GM12878 (cell line): ENCODE data around the gene FSHB. TPM values are rescaled to one million over a fixed set of nuclear protein-coding genes. Genes with fewer than 3 reads are reported as not detected.

Source experiments
- ATAC-seq: fragments of 200-7000 bp; cut with Tn5 transposase; 3 replicates; pipeline ENCODE4 v1.9.1; 2020; ENCODE audit warnings: mild to moderate bottlenecking, moderate library complexity
- BruUV-seq: library from RNA; stranded (reverse); fragments of 400-500 nt; replicated peaks from 2 replicates; lab custom pipeline; 2021; lab: Mats Ljungman, UMichigan
- CTCF ChIA-PET: fragments of 300-600 bp; sonication (Branson Sonifier 250); formaldehyde crosslinking; extraction: SDS; loops from one replicate; lab custom pipeline; 2021; ENCODE audit warnings: inconsistent platforms; lab: Yijun Ruan, JAX
- POLR2A ChIA-PET: fragments of 350-600 bp; formaldehyde crosslinking; extraction: SDS; loops from one replicate; lab custom pipeline; 2021; ENCODE audit warnings: inconsistent platforms; lab: Charles Lee
- RAD21 ChIA-PET: fragments of 300-600 bp; sonication (Branson Sonifier 250); formaldehyde crosslinking; loops from one replicate; lab custom pipeline; 2023; ENCODE audit warnings: antibody characterized with exemption; ENCODE audit not compliant: unreplicated experiment; lab: Charles Lee
- SMC1A ChIA-PET: fragments of 300-600 bp; sonication (Branson Sonifier 250); formaldehyde crosslinking; loops from one replicate; lab custom pipeline; 2023; ENCODE audit not compliant: unreplicated experiment, uncharacterized antibody; lab: Charles Lee
- DNase-seq: peaks from one replicate; pipeline ENCODE4 v3.0.0-alpha.2; 2011; ENCODE audit warnings: low read depth, low spot score
- FAIRE-seq: peaks from 3 replicates; lab custom pipeline; 2011; peaks lifted over from hg19 to GRCh38; lab: Jason Lieb, UNC
- H2AFZ ChIP-seq: 2 replicates; pipeline ENCODE4 v1.6.0; 2011; ENCODE audit warnings: low read depth, low read length, control low read depth; ENCODE audit not compliant: control insufficient read depth
- H3K27ac ChIP-seq: 2 replicates; pipeline ENCODE4 v1.5.1; 2011; ENCODE audit warnings: control low read depth; ENCODE audit not compliant: control insufficient read depth, insufficient read depth
- H3K27me3 ChIP-seq, 2 experiments: replicated peaks in 1 of 2; 2 replicates each; pipeline versions ENCODE4 v1.6.0 to v1.6.1; 2011; ENCODE audit warnings: low read length in 1 of 2; ENCODE audit not compliant: control insufficient read depth in 2 of 2, insufficient read depth in 2 of 2
- H3K36me3 ChIP-seq, 2 experiments: 2 replicates each; pipeline ENCODE4 v1.5.1; 2011; ENCODE audit warnings: low read length in 1 of 2; ENCODE audit not compliant: control insufficient read depth in 2 of 2, insufficient read depth in 2 of 2
- H3K4me1 ChIP-seq: 2 replicates; pipeline ENCODE4 v1.6.1; 2011; ENCODE audit warnings: mild to moderate bottlenecking, low read length, moderate library complexity, mixed read lengths; ENCODE audit not compliant: control insufficient read depth, insufficient read depth
- H3K4me2 ChIP-seq: 2 replicates; pipeline ENCODE4 v1.6.0; 2011; ENCODE audit warnings: control low read depth; ENCODE audit not compliant: control insufficient read depth, insufficient read depth
- H3K4me3 ChIP-seq: fragments of 200-600 bp; sonication (generic); 2 replicates; pipeline ENCODE4 v1.5.1; 2016
- H3K79me2 ChIP-seq: 2 replicates; pipeline ENCODE4 v1.6.0; 2011; ENCODE audit warnings: low read length; ENCODE audit not compliant: control insufficient read depth, insufficient read depth
- H3K9ac ChIP-seq: 2 replicates; pipeline ENCODE4 v1.8.0; 2011; ENCODE audit warnings: low read length, control low read depth, mixed read lengths; ENCODE audit not compliant: control insufficient read depth, insufficient read depth
- H3K9me3 ChIP-seq: replicated peaks from 3 replicates; pipeline ENCODE4 v1.5.1; 2011; ENCODE audit warnings: mild to moderate bottlenecking, low read length; ENCODE audit not compliant: control insufficient read depth, insufficient read depth
- H4K20me1 ChIP-seq: 2 replicates; pipeline ENCODE4 v1.6.0; 2011; ENCODE audit not compliant: control insufficient read depth, insufficient read depth
- BRCA1 ChIP-seq: IDR thresholded peaks from 2 replicates; pipeline ENCODE4 v1.6.1; 2011; ENCODE audit warnings: low read depth, low read length, improper control_type of control experiment
- CREB1 ChIP-seq: IDR thresholded peaks from 2 replicates; pipeline ENCODE4 v1.6.1; 2012; ENCODE audit warnings: low read depth, mild to moderate bottlenecking, inconsistent platforms
- EGR1 ChIP-seq, 2 experiments: IDR thresholded peaks; 1 replicate in 1 of 2; 2 replicates in 1 of 2; pipeline ENCODE4 v1.6.1; 2011 to 2012; ENCODE audit warnings: low read depth in 2 of 2, low read length in 2 of 2, borderline replicate concordance in 1 of 2, mild to moderate bottlenecking in 1 of 2, moderate library complexity in 1 of 2
- EZH2 ChIP-seq: IDR thresholded peaks from 2 replicates; pipeline ENCODE4 v1.6.1; 2012; ENCODE audit warnings: low read depth, mild to moderate bottlenecking, control low read depth, inconsistent platforms, low read length, borderline replicate concordance; ENCODE audit not compliant: control insufficient read depth
- JUNB ChIP-seq: IDR thresholded peaks from 2 replicates; pipeline ENCODE4 v1.6.1; 2016; ENCODE audit warnings: antibody characterized with exemption, mild to moderate bottlenecking
- LARP7 ChIP-seq: fragments of 450-650 bp; IDR thresholded peaks from 2 replicates; pipeline ENCODE4 v1.6.1; 2017; ENCODE audit warnings: mild to moderate bottlenecking
- MTA3 ChIP-seq: IDR thresholded peaks from 2 replicates; pipeline ENCODE4 v1.6.1; 2012; ENCODE audit warnings: low read length, inconsistent platforms, borderline replicate concordance
- SP1 ChIP-seq: IDR thresholded peaks from one replicate; pipeline ENCODE4 v1.6.1; 2011; ENCODE audit warnings: low read depth, low read length
- STAT3 ChIP-seq: IDR thresholded peaks from 2 replicates; pipeline ENCODE4 v1.6.1; 2011; ENCODE audit warnings: low read depth, low read length, improper control_type of control experiment
- in situ Hi-C: fragments of 300-500 bp; cut with MboI; formaldehyde crosslinking; loops from 9 replicates; pipeline ENCODE4 v1.14.3; 2018; ENCODE audit warnings: mixed read lengths
- intact Hi-C: fragments of 100-400 bp; cut with micrococcal nuclease; formaldehyde crosslinking; loops from one replicate; pipeline ENCODE4 v1.14.2; 2022; ENCODE audit not compliant: unreplicated experiment
- polyA plus RNA-seq, 11 experiments: library from polyadenylated mRNA; depleted of rRNA in 4 of 11; unstranded in 6 of 11; stranded (reverse) in 5 of 11; fragments of >200 nt; fragmentation: Nextera tagmentation in 4 of 11; fragmentation: Illumina TruSeq in 1 of 11; extraction: Ambion mirVana in 4 of 11; extraction: Trizol in 1 of 11; gene quantifications; 1 replicate in 1 of 11; 2 replicates in 10 of 11; pipeline versions ENCODE4 v1.2.1 to v1.2.3, GENCODE V29; 2011 to 2016; ENCODE audit warnings: inconsistent platforms in 2 of 11, missing spikeins in 2 of 11, low read depth in 1 of 11
- total RNA-seq, 4 experiments: library from RNA; depleted of rRNA in 3 of 4; stranded (reverse); fragments of >200 nt in 3 of 4; fragmentation: Illumina TruSeq in 1 of 4; extraction: Trizol in 1 of 4; gene quantifications; 2 replicates each; pipeline versions ENCODE4 v1.2.1 to v1.2.3, GENCODE V29; 2013 to 2021

Gene FSHB
- total and polyA plus RNA-seq, 10 of the 15 experiments (the other 5 are each of a cell fraction or from before 2014, with no cell fraction given), result not detected

- TF ChIP-seq MTA3 (no peak), SP1 (no peak), CREB1 (no peak), BRCA1 (no peak), STAT3 (no peak), EGR1 (IDR thresholded peaks at IDR 0.05; ENCODE audit: borderline replicate concordance in 1 of 2, low read depth in 2 of 2, low read length in 2 of 2) (no peak), JUNB (no peak), EZH2 (no peak)
Observed at GRCh38 chr11:30218278-30218677, 12.5 kb upstream of the FSHB start (continued).

GRCh38 chr11:30225642-30226041, 5.2 kb upstream of the FSHB start:
- Histone ChIP-seq H3K4me2 (no peak overlapping the region), H3K27me3 (no peaks in the 10 kb centered on the region), H3K27ac (no peak overlapping the region), H2AFZ (no peak overlapping the region), H3K9ac (no peak overlapping the region), H3K4me3 (no peak overlapping the region), H3K4me1 (no peaks in the 10 kb centered on the region), H3K9me3 (no peaks in the 10 kb centered on the region), H3K79me2 (no peaks in the 10 kb centered on the region), H3K36me3 (no peaks in the 10 kb centered on the region), H4K20me1 (no peaks in the 10 kb centered on the region)
- DNase-seq (no peak), FAIRE-seq (no peak), ATAC-seq (no peak)
- in situ Hi-C loops, result no loop called here
- ChIA-PET RAD21 (no interaction called here), POLR2A (no interaction called here), CTCF (interaction anchor here (1.3 kb wide), 1 partner anchor 29 kb away, joined by 5 read pairs; no protein-coding TSS in a partner anchor), SMC1A (no interaction called here)
- BruUV-seq, result no TSS peak
- intact Hi-C loops, result no loop called here
- no peak for TF ChIP-seq LARP7
